MM.1S (cell line): ENCODE results near the gene KRTAP10-1.

Source experiments
- DNase-seq: peaks from one replicate; pipeline ENCODE4 v3.0.0-alpha.2; 2015
- H2AFZ ChIP-seq: fragments of 300-600 bp; sonication (generic); 2 replicates; pipeline ENCODE4 v1.6.0; 2016; ENCODE audit warnings: antibody characterized with exemption, low read length
- H3F3A ChIP-seq: fragments of 300-600 bp; sonication (generic); 2 replicates; pipeline ENCODE4 v1.6.1; 2016; ENCODE audit warnings: mild to moderate bottlenecking, antibody characterized with exemption, low read length, moderate library complexity, mixed read lengths; ENCODE audit not compliant: insufficient read depth
- H3K27ac ChIP-seq: fragments of 300-600 bp; sonication (generic); 2 replicates; pipeline ENCODE4 v1.5.1; 2016; ENCODE audit warnings: mild to moderate bottlenecking, low read length
- H3K27me3 ChIP-seq: fragments of 300-600 bp; sonication (generic); replicated peaks from 2 replicates; pipeline ENCODE4 v1.6.0; 2016; ENCODE audit warnings: low read length; ENCODE audit not compliant: insufficient read depth
- H3K36me3 ChIP-seq: fragments of 300-600 bp; sonication (generic); replicated peaks from 2 replicates; pipeline ENCODE4 v1.6.1; 2016; ENCODE audit warnings: mild to moderate bottlenecking, low read length, mixed read lengths; ENCODE audit not compliant: insufficient read depth
- H3K4me1 ChIP-seq: fragments of 300-600 bp; sonication (generic); 2 replicates; pipeline ENCODE4 v1.6.1; 2016; ENCODE audit warnings: low read length, mixed read lengths
- H3K4me2 ChIP-seq: fragments of 300-600 bp; sonication (generic); 2 replicates; pipeline ENCODE4 v1.6.0; 2016; ENCODE audit warnings: low read depth, low read length
- H3K4me3 ChIP-seq: fragments of 300-600 bp; sonication (generic); 2 replicates; pipeline ENCODE4 v1.5.1; 2016; ENCODE audit warnings: low read length, mixed read lengths
- H3K79me2 ChIP-seq: fragments of 300-600 bp; sonication (generic); 2 replicates; pipeline ENCODE4 v1.6.1; 2016; ENCODE audit warnings: mixed run types, low read length, mixed read lengths
- H3K9ac ChIP-seq: fragments of 300-600 bp; sonication (generic); 2 replicates; pipeline ENCODE4 v1.6.1; 2016; ENCODE audit warnings: low read length, mixed read lengths
- H3K9me2 ChIP-seq: fragments of 300-600 bp; sonication (generic); replicated peaks from 2 replicates; pipeline ENCODE4 v1.6.1; 2016; ENCODE audit warnings: mild to moderate bottlenecking, low read length, mixed read lengths; ENCODE audit not compliant: insufficient read depth
- H3K9me3 ChIP-seq: fragments of 300-600 bp; sonication (generic); replicated peaks from 2 replicates; pipeline ENCODE4 v1.6.1; 2016; ENCODE audit warnings: mild to moderate bottlenecking, low read length, mixed read lengths; ENCODE audit not compliant: insufficient read depth
- H4K20me1 ChIP-seq: fragments of 300-600 bp; sonication (generic); 2 replicates; pipeline ENCODE4 v1.6.1; 2016; ENCODE audit warnings: mild to moderate bottlenecking, low read length, moderate library complexity, mixed read lengths; ENCODE audit not compliant: insufficient read depth
- CTCF ChIP-seq: fragments of 300-600 bp; sonication (generic); IDR thresholded peaks from 2 replicates; pipeline ENCODE4 v1.5.1; 2016; ENCODE audit warnings: antibody characterized with exemption, low read length, mixed read lengths
- EZH2 ChIP-seq: fragments of 300-600 bp; sonication (generic); optimal IDR thresholded peaks from 2 replicates; pipeline ENCODE3; 2017; ENCODE audit warnings: low read depth, mild to moderate bottlenecking, antibody characterized with exemption, low read length, mixed read lengths
- EZH2phosphoT487 ChIP-seq: fragments of 300-600 bp; sonication (generic); IDR thresholded peaks from 2 replicates; pipeline ENCODE4 v1.6.1; 2018; ENCODE audit warnings: antibody characterized with exemption, low read length

KRTAP10-1 gene

GRCh38 chr21:44534688-44535087, 5.3 kb downstream of the KRTAP10-1 start:
- DNase-seq: no peak
- Histone ChIP-seq H3K4me3 (no peak overlapping the region), H3K9ac (no peak overlapping the region), H3K9me2 (no peaks in the 10 kb centered on the region), H3K79me2 (no peaks in the 10 kb centered on the region), H3K36me3 (no peaks in the 10 kb centered on the region), H3K27ac (no peak overlapping the region), H4K20me1 (no peaks in the 10 kb centered on the region), H3K4me1 (no peaks in the 10 kb centered on the region), H3K9me3 (no peaks in the 10 kb centered on the region), H2AFZ (no peak overlapping the region), H3F3A (no peaks in the 10 kb centered on the region), H3K4me2 (no peak overlapping the region), H3K27me3 (peaks cover 90% of the 10 kb centered on the region)
- TF ChIP-seq EZH2phosphoT487 (no peak), CTCF (no peak), EZH2 (no peak)

- Histone ChIP-seq H3K27ac (no peak overlapping the region), H3K36me3 (no peaks in the 10 kb centered on the region), H3K79me2 (no peaks in the 10 kb centered on the region)
Observed at GRCh38 chr21:44533891-44534627, 5.9 kb downstream of the KRTAP10-1 start.

DNA sequence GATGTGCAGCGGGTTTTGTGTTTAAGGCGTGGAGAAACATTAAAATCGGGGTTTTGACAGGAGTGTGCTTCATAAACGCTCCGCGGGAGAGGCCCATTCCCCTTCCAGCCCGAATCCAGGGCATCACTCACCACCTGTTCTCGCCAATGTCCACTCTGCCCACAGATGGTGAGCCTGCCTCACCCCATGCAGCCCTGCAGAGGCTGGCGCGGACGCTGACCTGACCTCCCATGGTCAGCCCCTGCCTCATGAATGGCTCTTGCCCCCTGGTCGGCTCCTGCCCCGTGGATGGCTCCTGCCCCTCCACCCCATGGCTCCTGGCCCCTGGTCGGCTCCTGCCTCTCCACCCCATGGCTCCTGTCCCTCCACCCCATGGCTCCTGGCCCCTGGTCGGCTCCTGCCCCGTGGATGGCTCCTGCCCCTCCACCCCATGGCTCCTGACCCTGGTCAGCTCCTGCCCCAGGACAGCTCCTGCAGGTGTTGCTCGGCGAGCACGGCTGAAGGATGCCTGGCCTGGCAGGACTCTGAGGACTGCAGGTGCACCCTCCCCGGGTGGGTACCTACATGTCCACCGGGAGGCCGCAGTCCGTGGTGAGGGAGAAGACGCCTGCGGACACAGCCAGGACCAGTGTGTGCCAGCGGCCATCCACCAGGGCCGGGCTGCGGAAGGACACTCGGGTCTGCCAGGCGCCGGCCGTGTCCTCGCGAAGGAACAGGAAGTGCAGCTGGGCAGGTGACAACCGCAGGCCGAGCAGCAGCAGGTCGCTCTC, 6.7 kb downstream of the KRTAP10-1 start:
- no peaks in the 10 kb centered on the region for H3K9me3 ChIP-seq
- H3K9me2 ChIP-seq: no peaks in the 10 kb centered on the region
- no peak overlapping the region for H3K4me3 ChIP-seq
- no peaks in the 10 kb centered on the region for H3K79me2 ChIP-seq
- H3K27ac ChIP-seq: no peak overlapping the region
- no peaks in the 10 kb centered on the region for H3F3A ChIP-seq
- no peaks in the 10 kb centered on the region for H3K36me3 ChIP-seq
- TF ChIP-seq EZH2 (no peak), EZH2phosphoT487 (no peak), CTCF (no peak)
- H2AFZ ChIP-seq: no peak overlapping the region
- no peaks in the 10 kb centered on the region for H3K4me1 ChIP-seq
- H3K27me3 ChIP-seq: peaks cover 92% of the 10 kb centered on the region
- no peak overlapping the region for H3K4me2 ChIP-seq
- no peak overlapping the region for H3K9ac ChIP-seq
- no peak for DNase-seq
- H4K20me1 ChIP-seq: no peaks in the 10 kb centered on the region

More at GRCh38 chr21:44533891-44534627, 5.9 kb downstream of the KRTAP10-1 start:
- Histone ChIP-seq H4K20me1 (no peaks in the 10 kb centered on the region), H3K9me3 (no peaks in the 10 kb centered on the region), H3K4me1 (no peaks in the 10 kb centered on the region), H3K9ac (no peak overlapping the region), H3K4me2 (no peak overlapping the region), H3K27me3 (peaks cover 92% of the 10 kb centered on the region), H3K9me2 (no peaks in the 10 kb centered on the region), H2AFZ (no peak overlapping the region), H3K4me3 (no peak overlapping the region), H3F3A (no peaks in the 10 kb centered on the region)
- DNase-seq: no peak
- TF ChIP-seq EZH2: no peak
- no peak for TF ChIP-seq CTCF
- no peak for TF ChIP-seq EZH2phosphoT487
